Uterus (tissue), 2 donors: ENCODE results near the gene LGMN.

Experiments
- CTCF ChIP-seq, 4 experiments: fragments of 200-600 bp in 2 of 4; fragments of 450-650 bp in 2 of 4; sonication (generic) in 2 of 4; IDR thresholded peaks; one replicate each; pipeline ENCODE4 v1.5.1; 2016 to 2019; ENCODE audit warnings: antibody characterized with exemption in 4 of 4, mild to moderate bottlenecking in 2 of 4, moderate library complexity in 1 of 4
- POLR2A ChIP-seq, 2 donors: fragments of 450-650 bp; IDR thresholded peaks; one replicate each; pipeline ENCODE4 v1.6.1; 2016; ENCODE audit warnings: antibody characterized with exemption in 2 of 2, mild to moderate bottlenecking in 1 of 2, moderate library complexity in 1 of 2

- no peak for TF ChIP-seq CTCF (IDR thresholded peaks at IDR 0.05)
- TF ChIP-seq POLR2A (IDR thresholded peaks at IDR 0.05), result no peak
Measured at GRCh38 chr14:92781350-92781749, 32.9 kb upstream of the LGMN start.
